Right lobe of liver (tissue), 4 donors: ENCODE measurements around the gene SEMA3E.

Experiments
- CTCF ChIP-seq, 4 donors: fragments of 200-600 bp in 3 of 4; fragments of 450-650 bp in 1 of 4; IDR thresholded peaks; one replicate each; pipeline versions ENCODE4 v1.5.1 to v1.8.0; 2016 to 2022; ENCODE audit warnings: antibody characterized with exemption in 4 of 4, mild to moderate bottlenecking in 2 of 4
- POLR2A ChIP-seq: fragments of 450-650 bp; IDR thresholded peaks from one replicate; pipeline ENCODE4 v1.6.1; 2017; ENCODE audit warnings: antibody characterized with exemption, mild to moderate bottlenecking
- donor health status: DM: no; HTN: no; CAD: no.
- donor health status: DM: no; HTN: no; CAD: no.
- donor health status: DM: no; HTN: yes; CAD: no.

GRCh38 chr7:83649701-83650100 lies 762 bp upstream of the SEMA3E start:
- TF ChIP-seq CTCF (IDR thresholded peaks at IDR 0.05) (no peak), POLR2A (no peak)
